ACC112 (cell line): ENCODE results near the gene MBLAC2.
A peak's percentile ranks its signal among the peaks of the same experiment; 100 is the strongest.

Experiments
- H2AFZ ChIP-seq: fragments of 200-600 bp; sonication (generic); one replicate; pipeline ENCODE4 v1.6.0; 2017; ENCODE audit warnings: antibody characterized with exemption, low read length; ENCODE audit not compliant: unreplicated experiment
- H3K27ac ChIP-seq: fragments of 200-600 bp; sonication (generic); 2 replicates; pipeline ENCODE4 v1.5.1; 2014; ENCODE audit warnings: low read depth, mild to moderate bottlenecking, antibody characterized with exemption, low read length, moderate library complexity
- H3K27me3 ChIP-seq: fragments of 200-600 bp; sonication (generic); 2 replicates; pipeline ENCODE4 v1.6.1; 2014; ENCODE audit warnings: mild to moderate bottlenecking, antibody characterized with exemption, low read length, moderate library complexity, mixed read lengths; ENCODE audit not compliant: insufficient read depth
- H3K36me3 ChIP-seq: fragments of 200-600 bp; sonication (generic); 2 replicates; pipeline ENCODE4 v1.6.1; 2016; ENCODE audit warnings: mild to moderate bottlenecking, antibody characterized with exemption, low read length, moderate library complexity, mixed read lengths; ENCODE audit not compliant: insufficient read depth
- H3K4me1 ChIP-seq: fragments of 200-600 bp; sonication (generic); one replicate; pipeline ENCODE4 v1.6.1; 2016; ENCODE audit warnings: low read length, mixed read lengths; ENCODE audit not compliant: insufficient read depth, unreplicated experiment, control insufficient read depth
- H3K4me3 ChIP-seq: fragments of 200-600 bp; sonication (generic); 2 replicates; pipeline ENCODE4 v1.5.1; 2014; ENCODE audit warnings: mild to moderate bottlenecking, low read depth, low read length
- H3K79me2 ChIP-seq: fragments of 200-600 bp; sonication (generic); one replicate; pipeline ENCODE4 v1.6.0; 2016; ENCODE audit warnings: low read length; ENCODE audit not compliant: control insufficient read depth, unreplicated experiment, insufficient read depth

Gene MBLAC2

GRCh38 chr5:90409318-90410177 is 65.0 kb downstream of the MBLAC2 start, which contains the start of gene CETN3:
Gene CETN3 (minus strand): TSS chr5:90409756. CDS start chr5:90409661, 95 bp downstream.
- H3K27me3 ChIP-seq, result no peaks in the 10 kb centered on the region
- H3K4me1 ChIP-seq, result peaks cover 25% of the 10 kb centered on the region
- H3K79me2 ChIP-seq, result peaks cover 12% of the 10 kb centered on the region
- peaks cover 5% of the 10 kb centered on the region for H3K36me3 ChIP-seq
- peak within 1 kb of the TSS; percentile 72 for H3K27ac ChIP-seq
- peak within 1 kb of the TSS; percentile 93 for H2AFZ ChIP-seq
- peak within 1 kb of the TSS; percentile 96 for H3K4me3 ChIP-seq

GRCh38 chr5:90408571-90409317 is 65.8 kb downstream of the MBLAC2 start:
- Histone ChIP-seq H3K27ac (peak overlapping the region; percentile 72), H3K36me3 (peaks cover 8% of the 10 kb centered on the region), H3K79me2 (peaks cover 15% of the 10 kb centered on the region), H3K27me3 (no peaks in the 10 kb centered on the region), H2AFZ (peak overlapping the region; percentile 92), H3K4me1 (peaks cover 25% of the 10 kb centered on the region), H3K4me3 (peak overlapping the region; percentile 96)
